Astrocyte (in vitro differentiated cells and primary cell): ENCODE measurements around the gene CD82. TPM values are rescaled to one million over a fixed set of nuclear protein-coding genes. Genes with fewer than 3 reads are reported as not detected.

ENCODE experiments used
- DNase-seq: peaks from one replicate; pipeline ENCODE4 v3.0.0-alpha.2; 2010; ENCODE audit warnings: low read depth
- FAIRE-seq: peaks from 2 replicates; lab custom pipeline; 2011; peaks lifted over from hg19 to GRCh38; lab: Jason Lieb, UNC
- H2AFZ ChIP-seq: 2 replicates; pipeline ENCODE4 v1.6.0; 2012; ENCODE audit warnings: low read depth, low read length, inconsistent platforms
- H3K27ac ChIP-seq: 2 replicates; pipeline ENCODE4 v1.5.1; 2011; ENCODE audit warnings: low read depth, low read length, inconsistent platforms
- H3K27me3 ChIP-seq: 2 replicates; pipeline ENCODE4 v1.6.0; 2011; ENCODE audit warnings: low read length, inconsistent platforms; ENCODE audit not compliant: insufficient read depth
- H3K36me3 ChIP-seq: 2 replicates; pipeline ENCODE4 v1.5.1; 2011; ENCODE audit warnings: low read length, inconsistent platforms; ENCODE audit not compliant: insufficient read depth
- H3K4me1 ChIP-seq: 2 replicates; pipeline ENCODE4 v1.5.1; 2011; ENCODE audit warnings: low read length, inconsistent platforms; ENCODE audit not compliant: insufficient read depth
- H3K4me2 ChIP-seq: 2 replicates; pipeline ENCODE4 v1.6.0; 2012; ENCODE audit warnings: low read length, inconsistent platforms
- H3K4me3 ChIP-seq: 2 replicates; pipeline ENCODE4 v1.5.1; 2011; ENCODE audit warnings: low read depth, mild to moderate bottlenecking, low read length, inconsistent platforms; ENCODE audit not compliant: insufficient read depth
- H3K79me2 ChIP-seq: 2 replicates; pipeline ENCODE4 v1.6.0; 2012; ENCODE audit warnings: mild to moderate bottlenecking, low read length, inconsistent platforms; ENCODE audit not compliant: insufficient read depth
- H3K9ac ChIP-seq: 2 replicates; pipeline ENCODE4 v1.6.0; 2012; ENCODE audit warnings: mild to moderate bottlenecking, low read length, inconsistent platforms
- H3K9me3 ChIP-seq: 2 replicates; pipeline ENCODE4 v1.5.1; 2012; ENCODE audit warnings: low read depth, mild to moderate bottlenecking, low read length, inconsistent platforms; ENCODE audit not compliant: insufficient read depth
- H4K20me1 ChIP-seq: 2 replicates; pipeline ENCODE4 v1.6.0; 2012; ENCODE audit warnings: low read length, inconsistent platforms; ENCODE audit not compliant: insufficient read depth
- H3K27ac Mint-ChIP-seq: one replicate; pipeline ENCODE4 v1.8.0; 2021; ENCODE audit warnings: mild to moderate bottlenecking, mixed read lengths; ENCODE audit not compliant: unreplicated experiment
- H3K27me3 Mint-ChIP-seq: one replicate; pipeline ENCODE4 v1.8.0; 2021; ENCODE audit warnings: low read depth, mixed read lengths; ENCODE audit not compliant: unreplicated experiment
- H3K36me3 Mint-ChIP-seq: one replicate; pipeline ENCODE4 v1.8.0; 2021; ENCODE audit warnings: low read depth, mixed read lengths; ENCODE audit not compliant: unreplicated experiment
- H3K4me1 Mint-ChIP-seq: one replicate; pipeline ENCODE4 v1.8.0; 2021; ENCODE audit warnings: low read depth, mixed read lengths; ENCODE audit not compliant: unreplicated experiment
- H3K4me3 Mint-ChIP-seq: one replicate; pipeline ENCODE4 v1.8.0; 2021; ENCODE audit warnings: mild to moderate bottlenecking, moderate library complexity, mixed read lengths; ENCODE audit not compliant: unreplicated experiment
- H3K9me3 Mint-ChIP-seq: one replicate; pipeline ENCODE4 v1.8.0; 2021; ENCODE audit warnings: mild to moderate bottlenecking, mixed read lengths; ENCODE audit not compliant: unreplicated experiment
- EZH2 ChIP-seq: IDR thresholded peaks from 2 replicates; pipeline ENCODE4 v1.6.1; 2012; ENCODE audit warnings: mild to moderate bottlenecking, low read length, inconsistent platforms; ENCODE audit not compliant: insufficient read depth
- total RNA-seq: library from RNA; stranded (reverse); gene quantifications from 2 replicates; pipeline ENCODE4 v1.2.1, GENCODE V29; 2021
- TF ChIP-seq, protein P1 (sequence below): IDR thresholded peaks from 2 replicates; pipeline ENCODE4 v1.5.1; 2011; ENCODE audit warnings: low read depth, mild to moderate bottlenecking, inconsistent platforms, low read length, moderate library complexity; ENCODE audit not compliant: insufficient read depth

The CD82 gene
- total RNA-seq, 1 donor from 2014 or later = 74.5 TPM

DNA sequence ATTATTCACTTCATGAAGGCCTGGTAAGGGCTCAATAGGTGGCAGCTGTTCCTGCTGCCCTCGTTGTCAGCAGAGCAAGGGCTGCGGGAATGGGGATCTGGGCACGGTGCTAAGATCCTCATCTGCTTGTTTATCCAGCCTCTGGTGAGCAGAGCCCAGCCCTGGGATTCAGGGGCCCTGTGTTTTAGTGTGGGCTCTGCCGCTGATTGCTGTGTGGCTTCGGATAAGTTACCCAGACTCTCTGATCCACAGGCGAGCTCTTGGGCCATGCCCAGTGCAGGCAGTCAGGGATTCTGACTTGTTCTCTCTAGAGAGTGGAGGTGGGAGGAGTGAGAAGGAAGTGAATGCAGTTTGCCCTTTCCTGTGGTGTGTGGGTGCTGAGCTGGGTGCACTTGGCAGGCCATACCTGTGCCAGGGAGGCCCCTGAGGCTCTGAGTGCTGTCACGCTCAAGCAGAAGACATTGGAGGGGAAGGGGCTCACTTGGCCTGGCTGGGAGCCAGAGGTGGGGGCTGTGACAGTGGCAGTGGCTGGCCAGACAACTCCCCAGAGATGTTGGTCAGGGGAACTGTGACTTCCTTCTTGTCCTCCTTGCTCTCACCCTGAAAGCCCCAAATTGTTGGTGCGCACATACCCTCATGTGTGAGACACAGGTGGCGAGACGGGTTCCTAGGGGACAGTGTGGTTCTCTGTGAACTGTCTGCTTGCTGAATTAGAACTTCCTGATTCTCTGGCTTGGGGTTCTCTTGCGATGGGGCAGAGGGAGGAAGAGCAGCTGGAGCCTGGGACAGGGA is 43.7 kb downstream of the CD82 start:
- H3K79me2 ChIP-seq = no peaks in the 10 kb centered on the region
- TF ChIP-seq, protein P1, sequence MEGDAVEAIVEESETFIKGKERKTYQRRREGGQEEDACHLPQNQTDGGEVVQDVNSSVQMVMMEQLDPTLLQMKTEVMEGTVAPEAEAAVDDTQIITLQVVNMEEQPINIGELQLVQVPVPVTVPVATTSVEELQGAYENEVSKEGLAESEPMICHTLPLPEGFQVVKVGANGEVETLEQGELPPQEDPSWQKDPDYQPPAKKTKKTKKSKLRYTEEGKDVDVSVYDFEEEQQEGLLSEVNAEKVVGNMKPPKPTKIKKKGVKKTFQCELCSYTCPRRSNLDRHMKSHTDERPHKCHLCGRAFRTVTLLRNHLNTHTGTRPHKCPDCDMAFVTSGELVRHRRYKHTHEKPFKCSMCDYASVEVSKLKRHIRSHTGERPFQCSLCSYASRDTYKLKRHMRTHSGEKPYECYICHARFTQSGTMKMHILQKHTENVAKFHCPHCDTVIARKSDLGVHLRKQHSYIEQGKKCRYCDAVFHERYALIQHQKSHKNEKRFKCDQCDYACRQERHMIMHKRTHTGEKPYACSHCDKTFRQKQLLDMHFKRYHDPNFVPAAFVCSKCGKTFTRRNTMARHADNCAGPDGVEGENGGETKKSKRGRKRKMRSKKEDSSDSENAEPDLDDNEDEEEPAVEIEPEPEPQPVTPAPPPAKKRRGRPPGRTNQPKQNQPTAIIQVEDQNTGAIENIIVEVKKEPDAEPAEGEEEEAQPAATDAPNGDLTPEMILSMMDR = no peak
- no peak for TF ChIP-seq EZH2
- peaks cover 5% of the 10 kb centered on the region for H4K20me1 ChIP-seq
- no peak overlapping the region for H3K27ac ChIP-seq
- peaks cover 4% of the 10 kb centered on the region for H3K4me1 ChIP-seq
- no peak overlapping the region for H2AFZ ChIP-seq
- H3K4me3 Mint-ChIP-seq = no peak overlapping the region
- H3K4me2 ChIP-seq = no peak overlapping the region
- peaks cover 29% of the 10 kb centered on the region for H3K27me3 Mint-ChIP-seq
- H3K9me3 Mint-ChIP-seq = peaks cover 3% of the 10 kb centered on the region
- no peak overlapping the region for H3K4me3 ChIP-seq
- peaks cover 40% of the 10 kb centered on the region for H3K36me3 Mint-ChIP-seq
- no peaks in the 10 kb centered on the region for H3K9me3 ChIP-seq
- no peak for DNase-seq
- no peaks in the 10 kb centered on the region for H3K4me1 Mint-ChIP-seq
- no peaks in the 10 kb centered on the region for H3K36me3 ChIP-seq
- no peak overlapping the region for H3K9ac ChIP-seq
- FAIRE-seq = no peak
- H3K27ac Mint-ChIP-seq = no peak overlapping the region
- H3K27me3 ChIP-seq = no peaks in the 10 kb centered on the region

DNA sequence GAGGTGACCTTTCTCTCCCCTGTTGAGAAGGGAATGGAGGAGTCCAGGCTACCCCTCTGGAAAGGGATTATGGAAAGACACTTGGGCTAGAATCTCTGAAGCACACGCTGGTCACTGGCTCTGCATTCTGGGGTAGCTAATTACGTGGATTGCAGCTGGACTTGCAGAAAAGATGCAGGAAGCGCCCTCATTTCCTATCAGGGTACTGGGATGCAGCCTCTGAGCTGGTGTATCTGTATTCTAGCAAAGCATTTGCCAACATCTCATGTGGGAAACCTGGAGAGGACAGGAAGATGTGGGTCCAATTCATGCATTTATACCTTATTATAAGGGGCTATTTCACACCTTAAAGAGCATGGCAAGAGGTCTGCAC is 44.3 kb downstream of the CD82 start:
- Histone ChIP-seq H3K4me2 (no peak overlapping the region), H3K9me3 (no peaks in the 10 kb centered on the region), H3K36me3 (no peaks in the 10 kb centered on the region), H3K4me3 (no peak overlapping the region), H4K20me1 (peaks cover 5% of the 10 kb centered on the region), H3K79me2 (no peaks in the 10 kb centered on the region), H3K27ac (no peak overlapping the region), H3K9ac (no peak overlapping the region), H3K27me3 (no peaks in the 10 kb centered on the region), H3K4me1 (no peaks in the 10 kb centered on the region), H2AFZ (no peak overlapping the region)
- no peak overlapping the region for H3K27ac Mint-ChIP-seq
- H3K9me3 Mint-ChIP-seq = peaks cover 3% of the 10 kb centered on the region
- no peak overlapping the region for H3K4me3 Mint-ChIP-seq
- FAIRE-seq (no peak), DNase-seq (no peak)
- peaks cover 30% of the 10 kb centered on the region for H3K27me3 Mint-ChIP-seq
- no peaks in the 10 kb centered on the region for H3K4me1 Mint-ChIP-seq
- H3K36me3 Mint-ChIP-seq = peaks cover 39% of the 10 kb centered on the region
- TF ChIP-seq EZH2 = no peak
- TF ChIP-seq, protein P1 = no peak
